Measurements from ENCODE around the gene ASB1.

DNA sequence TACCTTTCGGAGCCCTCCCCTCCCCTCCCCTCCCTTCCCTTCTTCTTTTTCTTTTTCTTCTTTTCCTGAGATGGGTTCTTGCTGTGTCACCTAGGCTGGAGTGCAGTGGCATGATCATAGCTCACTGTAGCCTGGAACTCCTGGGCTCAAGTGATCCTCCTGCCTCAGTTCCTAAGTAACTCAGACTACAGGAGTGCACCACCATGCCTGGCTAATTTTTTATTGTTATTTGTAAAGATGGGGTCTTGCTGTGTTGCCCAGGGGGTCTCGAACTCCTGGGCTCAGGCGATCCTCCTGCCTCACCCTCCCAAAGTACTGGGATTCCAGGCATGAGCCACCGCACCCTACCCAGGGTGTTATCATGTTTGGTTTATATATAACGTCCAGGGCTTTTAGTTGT is 66.7 kb downstream of the ASB1 start:
- TF ChIP-seq, protein P1, sequence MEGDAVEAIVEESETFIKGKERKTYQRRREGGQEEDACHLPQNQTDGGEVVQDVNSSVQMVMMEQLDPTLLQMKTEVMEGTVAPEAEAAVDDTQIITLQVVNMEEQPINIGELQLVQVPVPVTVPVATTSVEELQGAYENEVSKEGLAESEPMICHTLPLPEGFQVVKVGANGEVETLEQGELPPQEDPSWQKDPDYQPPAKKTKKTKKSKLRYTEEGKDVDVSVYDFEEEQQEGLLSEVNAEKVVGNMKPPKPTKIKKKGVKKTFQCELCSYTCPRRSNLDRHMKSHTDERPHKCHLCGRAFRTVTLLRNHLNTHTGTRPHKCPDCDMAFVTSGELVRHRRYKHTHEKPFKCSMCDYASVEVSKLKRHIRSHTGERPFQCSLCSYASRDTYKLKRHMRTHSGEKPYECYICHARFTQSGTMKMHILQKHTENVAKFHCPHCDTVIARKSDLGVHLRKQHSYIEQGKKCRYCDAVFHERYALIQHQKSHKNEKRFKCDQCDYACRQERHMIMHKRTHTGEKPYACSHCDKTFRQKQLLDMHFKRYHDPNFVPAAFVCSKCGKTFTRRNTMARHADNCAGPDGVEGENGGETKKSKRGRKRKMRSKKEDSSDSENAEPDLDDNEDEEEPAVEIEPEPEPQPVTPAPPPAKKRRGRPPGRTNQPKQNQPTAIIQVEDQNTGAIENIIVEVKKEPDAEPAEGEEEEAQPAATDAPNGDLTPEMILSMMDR (IDR thresholded peaks at IDR 0.05), result no peak
- TF ChIP-seq POLR2A (IDR thresholded peaks at IDR 0.05) (no peak), POLR2AphosphoS5 (IDR thresholded peaks at IDR 0.05) (no peak)
